ENCODE results near the gene NUDCD3. TPM values are rescaled to one million over a fixed set of nuclear protein-coding genes. Genes with fewer than 3 reads are reported as not detected.

NUDCD3 gene
- total RNA-seq, 2 donors from 2014 or later = 96.4 to 101 TPM

DNA sequence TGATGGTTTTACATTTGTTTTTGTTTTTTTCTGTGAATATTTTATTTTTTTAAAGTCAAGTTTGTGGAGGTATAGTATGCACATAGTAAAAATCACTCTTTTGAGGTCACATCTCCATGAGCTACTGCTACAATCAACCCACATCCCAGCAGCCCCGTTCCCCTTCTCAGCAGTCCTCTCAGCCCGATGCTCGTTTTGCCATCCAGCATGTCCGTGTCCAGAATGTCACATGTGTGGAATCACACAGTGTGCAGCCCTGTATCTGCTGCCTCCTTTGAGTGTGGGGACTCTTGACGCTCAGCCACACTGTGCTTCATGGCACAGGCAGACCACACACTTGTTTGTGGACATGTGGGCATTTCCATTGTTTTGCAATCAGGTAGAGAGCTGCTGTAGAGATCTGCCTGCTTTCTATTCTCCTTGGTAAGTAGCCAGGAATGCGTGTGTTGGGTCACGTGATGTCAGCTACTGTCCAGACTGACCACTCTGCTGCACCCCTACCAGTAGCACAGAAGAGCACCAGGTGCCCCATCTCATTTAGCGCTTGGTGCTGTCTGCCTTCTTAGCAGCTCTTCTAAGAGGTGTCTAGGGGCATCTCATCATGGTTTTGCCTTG is 93.4 kb downstream of the NUDCD3 start:
- ATAC-seq (replicated peaks) = no peak
- peaks cover 64% of the 10 kb centered on the region for H3K36me3 Mint-ChIP-seq (ENCODE audit: low read depth)
- H3K4me3 Mint-ChIP-seq = no peak overlapping the region
- no peaks in the 10 kb centered on the region for H3K27me3 Mint-ChIP-seq
- H3K4me1 Mint-ChIP-seq = no peaks in the 10 kb centered on the region
- peak overlapping the region; percentile 9 for H3K27ac Mint-ChIP-seq
- no peaks in the 10 kb centered on the region for H3K9me3 Mint-ChIP-seq

DNA sequence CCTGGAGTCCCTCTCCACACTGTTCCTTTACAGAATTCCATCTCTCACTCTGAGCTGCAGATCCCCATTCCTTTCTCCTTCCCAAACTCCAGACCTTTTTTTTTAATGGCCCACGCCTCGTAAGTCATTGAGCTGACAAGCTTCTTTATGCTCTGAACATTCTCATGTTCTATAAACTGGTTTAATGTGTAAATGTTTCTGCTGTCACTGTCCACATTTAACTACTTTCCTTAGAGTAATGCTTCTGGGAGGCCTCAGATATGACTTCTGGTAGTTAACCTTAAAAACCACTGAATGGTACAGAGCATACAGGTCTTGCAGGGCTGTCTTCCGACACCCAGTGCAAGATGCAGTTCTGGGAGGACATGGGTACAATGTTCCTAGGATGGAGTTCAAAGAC is 94.0 kb downstream of the NUDCD3 start:
- H3K36me3 Mint-ChIP-seq (ENCODE audit: low read depth) = peaks cover 64% of the 10 kb centered on the region
- no peak for ATAC-seq (replicated peaks)
- no peak overlapping the region for H3K27ac Mint-ChIP-seq
- H3K27me3 Mint-ChIP-seq = no peaks in the 10 kb centered on the region
- H3K4me1 Mint-ChIP-seq = no peaks in the 10 kb centered on the region
- H3K9me3 Mint-ChIP-seq = no peaks in the 10 kb centered on the region
- H3K4me3 Mint-ChIP-seq = no peak overlapping the region

DNA sequence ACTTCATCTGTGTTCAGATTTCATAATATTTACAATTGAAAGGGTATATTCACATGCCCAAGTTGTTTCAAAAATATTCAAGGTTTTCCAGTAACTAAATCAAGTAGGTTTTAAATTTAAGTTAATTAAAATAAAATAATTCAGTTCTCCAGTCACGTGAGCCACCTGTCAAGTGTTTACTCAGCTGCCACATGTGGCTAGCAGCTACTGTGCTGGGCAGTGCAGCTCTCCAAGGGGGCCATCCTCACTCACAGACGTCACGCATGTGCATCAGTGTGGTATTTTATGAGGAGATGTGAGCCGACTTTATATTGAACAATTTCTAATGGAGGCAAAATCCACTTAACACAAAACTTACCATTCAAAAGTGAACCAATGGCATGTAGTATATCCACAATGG is 95.4 kb downstream of the NUDCD3 start:
- Mint-ChIP-seq H3K4me3 (no peak overlapping the region), H3K36me3 (ENCODE audit: low read depth) (peaks cover 68% of the 10 kb centered on the region), H3K9me3 (no peaks in the 10 kb centered on the region), H3K27ac (no peak overlapping the region), H3K4me1 (no peaks in the 10 kb centered on the region), H3K27me3 (no peaks in the 10 kb centered on the region)
- no peak for ATAC-seq (replicated peaks)

DNA sequence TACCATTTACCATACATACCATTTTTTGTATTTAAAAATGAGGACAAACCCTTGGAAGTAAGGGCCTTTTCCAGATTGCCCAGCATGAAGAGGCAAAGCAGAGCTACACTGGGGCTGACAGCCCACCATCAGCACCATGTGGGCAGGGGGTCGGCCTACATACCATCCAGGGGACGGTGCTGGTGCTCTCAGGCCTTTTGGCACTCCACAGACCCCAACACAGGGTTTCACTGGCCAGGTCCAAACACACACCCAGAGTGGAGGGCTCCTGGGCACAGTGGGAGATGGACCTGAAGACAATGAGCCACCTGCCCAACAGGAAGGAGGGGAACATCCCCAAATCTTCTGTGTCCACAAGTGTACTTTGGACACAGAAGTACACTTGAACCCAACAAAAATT is 95.8 kb downstream of the NUDCD3 start:
- no peaks in the 10 kb centered on the region for H3K27me3 Mint-ChIP-seq
- peaks cover 68% of the 10 kb centered on the region for H3K36me3 Mint-ChIP-seq (ENCODE audit: low read depth)
- H3K4me3 Mint-ChIP-seq = no peak overlapping the region
- H3K27ac Mint-ChIP-seq = no peak overlapping the region
- no peaks in the 10 kb centered on the region for H3K4me1 Mint-ChIP-seq
- ATAC-seq (replicated peaks) = no peak
- H3K9me3 Mint-ChIP-seq = no peaks in the 10 kb centered on the region

DNA sequence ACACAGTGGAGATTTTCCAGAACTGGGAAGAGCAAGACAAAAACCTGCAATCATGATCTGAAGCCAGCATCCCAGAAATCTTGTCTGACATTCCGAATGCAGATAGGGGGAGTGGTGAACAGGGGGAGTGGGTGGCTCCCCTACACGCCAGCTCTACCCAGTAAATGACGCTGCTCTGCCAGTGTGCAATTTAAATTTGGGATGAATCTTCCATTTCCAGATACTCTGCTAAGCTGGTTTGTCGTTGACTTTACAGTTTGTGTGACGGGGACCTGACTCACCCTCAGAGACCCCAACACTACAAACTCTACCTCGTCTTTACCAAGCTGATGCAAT is 96.4 kb downstream of the NUDCD3 start:
- Mint-ChIP-seq H3K4me3 (no peak overlapping the region), H3K4me1 (no peaks in the 10 kb centered on the region), H3K9me3 (no peaks in the 10 kb centered on the region), H3K27me3 (no peaks in the 10 kb centered on the region), H3K36me3 (ENCODE audit: low read depth) (peaks cover 68% of the 10 kb centered on the region), H3K27ac (no peak overlapping the region)
- no peak for ATAC-seq (replicated peaks)

DNA sequence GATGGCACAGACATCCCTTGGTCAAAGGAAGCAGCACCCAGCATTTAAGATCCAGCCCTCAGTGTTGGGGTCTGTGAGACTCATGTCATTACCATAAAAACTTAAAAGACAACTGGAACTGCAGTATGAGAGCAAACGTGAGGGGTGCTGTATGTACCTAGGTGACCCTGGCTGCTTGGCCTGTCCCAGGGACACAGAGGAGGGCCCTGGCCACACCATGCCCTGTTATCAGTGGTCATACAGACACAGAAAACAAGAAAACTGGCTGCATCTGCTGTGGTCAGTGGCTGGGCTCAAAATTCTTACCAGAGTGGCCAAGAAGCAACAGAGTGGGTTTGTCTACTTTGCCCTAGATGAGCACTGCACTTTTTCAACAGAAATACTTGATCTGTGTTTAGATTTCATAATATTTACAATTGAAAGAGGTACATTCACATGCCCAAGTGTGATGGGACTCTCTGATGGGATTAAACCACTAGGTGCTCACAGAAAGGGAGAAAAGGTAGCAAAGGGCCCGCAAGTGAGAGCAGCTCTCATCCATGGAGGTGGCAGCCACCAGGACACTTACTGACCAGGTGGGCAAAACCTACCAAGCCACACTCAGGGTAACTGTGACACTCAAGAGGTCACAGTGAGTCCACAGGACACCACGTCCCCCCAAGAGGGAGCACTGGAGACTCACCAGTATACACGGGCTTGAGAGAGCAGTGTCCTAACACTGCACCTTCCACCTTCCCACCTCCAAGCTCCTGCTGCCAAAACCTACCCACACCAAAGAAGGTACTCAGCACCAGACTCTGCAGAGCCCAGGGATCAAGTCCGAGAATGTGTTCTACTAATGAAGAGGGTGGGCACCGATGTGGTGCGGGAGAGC is 97.0 kb downstream of the NUDCD3 start:
- no peaks in the 10 kb centered on the region for H3K27me3 Mint-ChIP-seq
- no peak overlapping the region for H3K4me3 Mint-ChIP-seq
- H3K4me1 Mint-ChIP-seq = no peaks in the 10 kb centered on the region
- ATAC-seq (replicated peaks) = no peak
- peaks cover 67% of the 10 kb centered on the region for H3K36me3 Mint-ChIP-seq (ENCODE audit: low read depth)
- H3K9me3 Mint-ChIP-seq = no peaks in the 10 kb centered on the region
- H3K27ac Mint-ChIP-seq = no peak overlapping the region

DNA sequence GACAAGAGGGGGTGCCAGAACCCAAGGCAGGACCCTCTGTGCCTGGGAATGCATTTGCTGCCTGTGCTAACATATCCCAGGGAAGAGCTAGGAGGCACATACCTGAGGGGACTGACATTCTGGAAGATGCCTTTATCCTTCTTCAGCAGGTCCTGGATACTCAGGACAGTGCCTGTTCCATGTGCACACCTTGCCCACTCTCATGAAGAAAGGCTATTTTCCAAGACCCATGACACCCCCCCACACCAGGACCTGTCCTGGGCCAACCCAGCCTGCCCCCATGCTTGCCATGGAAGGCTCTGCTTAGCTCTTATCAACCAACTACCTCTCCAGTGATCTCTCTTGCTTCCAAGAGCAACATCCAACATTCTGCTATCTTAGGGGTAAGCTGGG is 97.8 kb downstream of the NUDCD3 start:
- no peak overlapping the region for H3K4me3 Mint-ChIP-seq
- H3K4me1 Mint-ChIP-seq = no peaks in the 10 kb centered on the region
- no peaks in the 10 kb centered on the region for H3K27me3 Mint-ChIP-seq
- no peak for ATAC-seq (replicated peaks)
- H3K27ac Mint-ChIP-seq = no peak overlapping the region
- peaks cover 67% of the 10 kb centered on the region for H3K36me3 Mint-ChIP-seq (ENCODE audit: low read depth)
- no peaks in the 10 kb centered on the region for H3K9me3 Mint-ChIP-seq

DNA sequence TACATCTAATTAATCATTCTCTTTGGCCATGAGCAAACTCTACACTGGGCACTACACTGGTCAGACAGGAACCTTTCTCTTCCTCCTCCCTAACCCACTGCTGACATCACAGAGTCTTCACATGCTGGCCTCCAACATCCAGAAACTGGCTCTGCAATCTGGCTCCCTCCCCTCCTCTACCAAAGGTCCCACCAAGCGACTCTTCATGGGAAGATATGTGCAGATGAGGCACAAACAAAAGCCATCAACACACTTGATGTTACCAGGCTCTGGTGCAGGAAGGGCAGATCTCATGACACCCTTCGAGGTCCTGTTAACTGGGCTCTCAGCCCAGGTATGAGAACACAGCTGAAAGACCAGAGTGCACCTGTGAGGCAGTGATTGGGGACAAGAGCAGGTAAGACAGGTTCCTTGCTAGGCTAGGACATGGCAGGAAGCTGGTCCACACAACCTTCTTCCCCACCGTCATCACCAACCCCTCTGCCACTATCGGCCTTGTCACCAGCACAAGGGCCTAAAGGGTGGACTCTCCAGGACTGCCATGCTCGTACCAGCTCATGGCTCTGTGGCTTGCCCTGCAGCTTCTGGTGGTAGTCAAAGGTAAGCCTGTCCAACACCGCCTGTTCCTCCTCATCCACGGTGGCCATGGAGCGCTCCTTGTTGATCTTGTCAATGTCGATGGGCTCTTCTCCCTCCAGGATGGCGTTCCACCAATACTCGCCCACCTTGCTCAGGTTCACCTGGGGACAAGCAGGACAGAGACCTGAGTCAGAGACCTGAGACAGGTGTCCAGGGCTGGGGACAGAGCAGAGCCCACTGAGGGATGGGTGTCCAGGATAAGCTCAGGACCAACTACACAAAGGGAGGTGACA is 98.5 kb downstream of the NUDCD3 start:
- Mint-ChIP-seq H3K4me3 (no peak overlapping the region), H3K27ac (no peak overlapping the region), H3K27me3 (no peaks in the 10 kb centered on the region), H3K36me3 (ENCODE audit: low read depth) (peaks cover 73% of the 10 kb centered on the region), H3K4me1 (no peaks in the 10 kb centered on the region), H3K9me3 (no peaks in the 10 kb centered on the region)
- no peak for ATAC-seq (replicated peaks)

DNA sequence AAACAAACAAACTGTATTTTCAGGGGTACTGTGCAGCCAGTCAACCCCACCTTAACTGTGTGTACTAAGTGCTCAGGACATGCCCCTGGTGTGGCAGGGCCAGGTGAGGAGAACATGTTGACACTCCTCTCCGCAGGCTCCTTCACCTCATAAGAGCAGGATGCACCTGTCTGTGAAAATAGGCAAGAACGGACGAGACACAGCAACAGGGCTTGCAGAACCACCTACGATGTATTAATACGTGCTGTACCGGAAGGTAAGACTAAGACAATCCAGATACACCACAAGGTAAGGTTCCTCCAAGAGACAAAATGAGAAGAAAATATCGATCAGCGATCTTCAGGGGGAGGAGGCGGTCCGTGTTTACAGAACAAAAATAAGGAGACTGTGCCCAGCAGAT is 99.3 kb downstream of the NUDCD3 start:
- Mint-ChIP-seq H3K27me3 (no peaks in the 10 kb centered on the region), H3K4me3 (no peak overlapping the region), H3K9me3 (no peaks in the 10 kb centered on the region), H3K36me3 (ENCODE audit: low read depth) (peaks cover 76% of the 10 kb centered on the region), H3K4me1 (no peaks in the 10 kb centered on the region), H3K27ac (no peak overlapping the region)
- no peak for ATAC-seq (replicated peaks)

DNA sequence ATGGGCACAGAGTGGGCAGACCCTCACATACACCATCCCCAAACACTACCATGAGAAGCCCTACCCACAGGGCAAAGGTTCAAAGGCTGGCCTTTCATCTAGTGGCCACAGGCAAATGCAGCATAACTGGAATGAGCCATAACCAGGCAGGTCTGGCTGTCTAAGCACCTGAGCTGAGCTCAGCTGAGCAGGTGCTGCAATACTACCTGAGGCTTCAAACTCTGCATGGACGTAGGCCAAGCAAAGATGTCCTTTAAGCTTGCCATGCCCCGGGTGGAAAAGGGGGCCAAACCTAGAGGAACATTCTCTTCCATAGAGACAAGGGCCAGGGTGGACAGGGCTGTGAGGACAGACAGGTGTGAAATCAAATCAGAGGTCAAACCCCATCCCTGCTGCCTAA is 99.8 kb downstream of the NUDCD3 start:
- no peaks in the 10 kb centered on the region for H3K4me1 Mint-ChIP-seq
- peaks cover 79% of the 10 kb centered on the region for H3K36me3 Mint-ChIP-seq (ENCODE audit: low read depth)
- no peak overlapping the region for H3K4me3 Mint-ChIP-seq
- no peaks in the 10 kb centered on the region for H3K9me3 Mint-ChIP-seq
- no peak for ATAC-seq (replicated peaks)
- no peaks in the 10 kb centered on the region for H3K27me3 Mint-ChIP-seq
- peak overlapping the region; percentile 69 for H3K27ac Mint-ChIP-seq

DNA sequence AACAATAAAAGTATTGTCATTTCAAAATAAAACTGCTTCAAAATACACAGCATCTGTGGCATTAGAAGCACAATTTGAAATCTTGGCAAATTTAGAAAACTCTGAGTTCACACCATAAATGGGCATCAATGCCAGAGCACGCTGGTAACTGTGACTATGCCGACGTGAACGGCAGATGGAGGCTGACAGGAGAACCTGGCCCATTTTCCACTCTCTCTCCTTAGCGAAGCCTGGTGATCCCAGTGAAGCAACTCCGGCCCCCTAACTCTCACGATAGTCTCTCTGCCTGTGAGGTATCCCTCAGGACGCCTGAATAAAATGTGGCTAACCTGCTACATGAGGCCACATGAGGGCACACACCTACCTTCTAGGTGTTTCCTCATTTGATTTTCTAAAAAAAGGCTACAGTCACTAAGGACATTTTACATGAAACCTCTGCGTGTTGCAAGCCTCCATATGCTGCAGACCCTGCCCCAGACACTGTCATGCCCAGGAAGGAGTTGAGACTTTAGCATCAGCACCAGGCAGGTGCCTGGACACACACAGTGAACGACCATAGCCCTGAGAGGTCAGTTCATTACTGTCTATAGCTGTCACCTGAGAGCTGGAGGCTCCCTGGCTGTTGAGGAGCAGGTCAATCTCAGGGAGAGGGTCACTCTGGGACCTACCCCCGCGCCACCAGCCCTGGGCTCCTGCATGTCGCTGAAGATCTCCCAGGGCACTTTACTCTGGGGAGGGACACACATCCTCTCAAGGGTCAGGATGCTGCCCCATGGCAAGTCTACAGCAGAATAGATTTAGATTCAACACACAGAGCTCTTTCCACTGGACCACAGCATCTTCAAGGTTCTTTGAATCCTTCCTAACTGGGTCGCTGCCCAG is 102.1 kb downstream of the NUDCD3 start:
- no peaks in the 10 kb centered on the region for H3K4me1 Mint-ChIP-seq
- H3K36me3 Mint-ChIP-seq (ENCODE audit: low read depth) = peaks cover 93% of the 10 kb centered on the region
- H3K27ac Mint-ChIP-seq = no peak overlapping the region
- H3K27me3 Mint-ChIP-seq = no peaks in the 10 kb centered on the region
- H3K4me3 Mint-ChIP-seq = no peak overlapping the region
- no peak for ATAC-seq (replicated peaks)
- no peaks in the 10 kb centered on the region for H3K9me3 Mint-ChIP-seq

DNA sequence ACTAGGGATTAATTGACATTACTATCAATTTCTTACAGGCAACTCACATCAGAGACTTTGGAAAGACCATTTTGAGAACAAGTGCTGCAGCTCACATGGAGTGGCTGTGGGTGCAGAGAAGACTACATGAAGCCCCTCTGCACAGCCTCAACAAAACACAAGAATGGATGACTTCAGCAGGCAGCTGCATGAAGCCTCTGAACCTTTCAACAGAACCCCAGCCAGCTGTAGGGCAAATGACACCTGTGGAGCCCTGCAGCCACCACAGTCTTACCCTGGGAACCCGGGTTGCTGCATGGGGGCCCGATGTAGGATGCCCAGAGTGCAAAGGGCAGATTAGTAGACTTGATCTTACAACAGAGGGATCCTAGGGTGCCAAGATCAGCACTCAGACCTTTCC is 103.1 kb downstream of the NUDCD3 start:
- no peaks in the 10 kb centered on the region for H3K9me3 Mint-ChIP-seq
- peaks cover 94% of the 10 kb centered on the region for H3K36me3 Mint-ChIP-seq (ENCODE audit: low read depth)
- peak overlapping the region; percentile 43 for H3K27ac Mint-ChIP-seq
- H3K27me3 Mint-ChIP-seq = no peaks in the 10 kb centered on the region
- no peak overlapping the region for H3K4me3 Mint-ChIP-seq
- no peak for ATAC-seq (replicated peaks)
- no peaks in the 10 kb centered on the region for H3K4me1 Mint-ChIP-seq

DNA sequence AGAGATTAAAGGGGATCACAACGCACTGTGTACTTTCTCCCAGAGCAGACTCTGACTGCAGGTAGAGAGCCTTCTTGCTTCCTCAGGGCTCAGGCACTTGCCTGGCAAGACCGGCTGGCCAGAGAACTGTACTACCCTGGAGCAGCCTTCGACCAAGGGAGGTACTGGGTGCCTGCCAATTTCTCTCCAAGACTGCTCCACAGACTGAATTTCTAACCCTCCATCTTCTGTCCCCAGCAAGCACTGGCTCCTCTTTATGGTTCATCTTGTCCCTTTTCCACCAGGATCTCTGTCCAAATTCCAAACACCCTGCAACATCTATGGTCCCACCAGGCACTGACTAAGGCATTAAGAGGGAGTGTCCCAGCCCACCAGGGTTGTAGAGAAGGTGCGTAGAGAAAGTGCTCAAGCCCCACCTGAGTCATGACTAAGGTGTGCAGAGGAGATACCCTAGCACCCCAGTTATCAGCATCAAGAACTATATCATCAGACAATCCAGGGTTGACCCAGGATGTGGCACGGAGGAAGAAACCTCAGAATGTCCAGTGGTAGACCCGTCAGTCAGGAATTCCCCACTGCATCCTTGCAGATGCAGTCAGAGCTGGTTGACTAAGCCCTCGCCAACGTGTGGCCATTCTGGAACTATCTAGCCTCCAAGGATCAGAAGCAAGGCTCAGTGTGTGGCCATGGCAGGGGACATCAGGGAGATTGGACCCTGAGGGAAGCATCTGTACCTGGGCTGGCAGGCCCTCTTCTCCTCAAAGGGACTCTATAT is 104.1 kb downstream of the NUDCD3 start:
- no peak overlapping the region for H3K4me3 Mint-ChIP-seq
- H3K36me3 Mint-ChIP-seq (ENCODE audit: low read depth) = peaks cover 85% of the 10 kb centered on the region
- ATAC-seq (replicated peaks) = no peak
- H3K27me3 Mint-ChIP-seq = no peaks in the 10 kb centered on the region
- H3K9me3 Mint-ChIP-seq = no peaks in the 10 kb centered on the region
- H3K4me1 Mint-ChIP-seq = no peaks in the 10 kb centered on the region
- peak overlapping the region; percentile 43 for H3K27ac Mint-ChIP-seq
